NOMO-1 treated with dmso at 0.1 percent for 144 hours (cell line): ENCODE results near the gene SMOC2.
"Not testable (repeated sequence)": the region's sequence is repeated elsewhere in the genome, so short reads cannot be mapped to it uniquely, and the experiment has no call there.

Experiments used
- DNase-seq: peaks from one replicate; lab custom pipeline; 2025; ENCODE audit not compliant: unreplicated experiment; lab: John Stamatoyannopoulos, UW

SMOC2 gene

DNA sequence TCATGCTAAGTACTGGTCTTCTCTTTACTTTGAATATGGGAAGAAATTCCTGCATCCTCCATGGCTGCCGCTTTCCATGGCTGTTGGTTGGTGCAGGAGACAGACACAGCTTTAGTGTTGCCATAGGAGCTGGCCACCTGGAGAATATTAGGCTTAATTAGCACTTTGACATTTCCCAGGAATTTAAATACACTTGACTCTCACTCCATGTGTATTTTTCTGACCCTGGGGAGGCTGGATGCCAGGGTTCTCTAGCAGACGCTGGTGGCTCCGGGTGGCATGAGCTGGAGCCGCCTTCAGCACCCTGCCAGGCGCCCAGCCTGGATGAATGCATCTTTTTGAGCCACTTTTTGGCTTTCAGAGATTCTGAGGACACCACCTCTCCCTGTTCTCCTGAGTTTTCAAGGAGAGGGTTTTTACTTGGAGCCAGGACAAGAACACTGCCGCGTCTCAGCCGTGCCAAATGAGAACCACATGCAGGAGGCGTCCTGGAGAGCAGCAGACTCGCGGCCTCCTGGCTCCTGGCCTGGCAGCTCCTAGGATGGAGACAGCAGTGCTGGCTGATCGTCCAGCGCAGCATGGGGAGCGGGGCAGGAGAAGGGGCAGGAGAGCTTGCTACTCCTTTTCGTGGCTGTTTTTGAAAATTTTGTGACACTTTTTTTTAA lies 258.8 kb downstream of the SMOC2 start:
- no peak for DNase-seq

DNA sequence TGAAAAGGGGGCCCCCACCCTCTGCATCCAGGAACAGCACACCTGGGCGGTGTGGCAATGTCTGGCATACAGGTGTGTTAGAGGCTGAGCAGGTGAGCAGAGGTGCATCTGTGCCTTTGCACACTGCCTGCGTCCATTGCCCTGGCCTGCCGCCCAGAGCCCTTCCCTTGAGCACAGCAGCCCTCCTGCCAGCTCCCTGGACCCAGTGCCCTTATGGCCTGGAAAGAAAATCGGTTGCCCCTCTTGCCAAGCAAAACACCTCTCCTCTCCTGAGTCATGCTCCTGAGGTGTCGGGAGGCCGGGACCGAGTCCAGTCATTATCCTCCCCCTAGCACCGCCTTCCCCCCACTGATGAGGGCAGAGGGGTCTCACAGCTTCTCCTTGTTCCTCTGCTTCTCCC lies 259.9 kb downstream of the SMOC2 start:
- no peak for DNase-seq

GRCh38 chr6:168703990-168704389 lies 263.0 kb downstream of the SMOC2 start:
- DNase-seq, result no peak

- DNase-seq, result no peak
Observed at GRCh38 chr6:168704678-168705077, 263.7 kb downstream of the SMOC2 start.

DNA sequence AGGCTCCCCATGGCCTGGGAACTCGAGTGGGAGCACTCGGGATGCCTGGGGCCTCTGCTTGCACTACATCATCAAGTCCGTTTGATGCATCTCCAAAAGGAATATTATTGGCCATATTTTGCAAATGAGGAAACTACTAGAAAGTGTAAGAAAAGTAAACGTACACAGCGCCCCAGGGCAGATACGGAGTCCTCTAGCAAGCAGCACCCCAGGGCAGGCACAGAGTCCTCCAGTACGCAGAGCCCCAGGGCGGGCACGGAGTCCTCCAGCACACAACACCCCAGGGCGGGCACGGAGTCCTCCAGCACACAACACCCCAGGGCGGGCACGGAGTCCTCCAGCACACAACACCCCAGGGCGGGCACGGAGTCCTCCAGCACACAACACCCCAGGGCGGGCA lies 264.3 kb downstream of the SMOC2 start:
- DNase-seq, result not testable (repeated sequence)

GRCh38 chr6:168706471-168707177 lies 265.6 kb downstream of the SMOC2 start:
- DNase-seq, result no peak

DNA sequence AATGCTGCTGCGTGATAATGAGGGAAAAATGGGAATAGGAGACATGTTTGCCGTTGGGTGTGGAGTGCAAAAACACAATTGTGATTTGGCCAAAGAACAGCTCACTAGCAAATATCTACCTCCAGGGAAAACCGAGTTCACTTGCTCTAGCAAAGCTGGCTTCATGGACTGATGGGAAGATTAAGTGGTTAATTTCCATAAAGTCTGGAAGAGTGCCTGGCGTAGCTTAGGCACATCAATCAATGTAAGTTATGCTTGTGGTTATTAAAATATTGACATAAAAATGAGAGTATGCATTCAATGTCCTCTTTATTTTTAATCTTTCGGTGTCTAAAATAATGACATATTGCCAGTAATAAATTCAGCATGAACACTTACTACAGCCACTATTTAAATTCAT lies 267.5 kb downstream of the SMOC2 start:
- DNase-seq, result no peak

DNA sequence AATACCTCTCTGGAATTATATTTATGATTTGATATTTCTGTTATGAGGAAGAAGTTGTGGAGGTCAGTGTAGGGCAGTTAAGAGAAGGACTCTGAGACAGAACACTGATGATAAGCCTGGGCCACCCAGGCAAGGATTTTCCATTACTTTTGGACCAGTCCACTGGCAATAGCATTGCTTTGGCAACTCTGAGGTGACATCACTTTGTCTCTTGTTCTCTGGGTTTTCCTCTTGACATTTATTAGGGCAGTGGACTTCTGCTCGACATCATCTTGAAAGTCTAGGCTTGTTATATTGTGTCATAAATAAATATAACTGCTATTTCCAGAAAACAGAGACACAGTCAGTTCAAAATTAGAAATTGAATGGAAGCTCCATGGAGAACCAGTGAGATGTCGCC lies 268.0 kb downstream of the SMOC2 start:
- no peak for DNase-seq

GRCh38 chr6:168709390-168709789 lies 268.4 kb downstream of the SMOC2 start:
- DNase-seq, result no peak

DNA sequence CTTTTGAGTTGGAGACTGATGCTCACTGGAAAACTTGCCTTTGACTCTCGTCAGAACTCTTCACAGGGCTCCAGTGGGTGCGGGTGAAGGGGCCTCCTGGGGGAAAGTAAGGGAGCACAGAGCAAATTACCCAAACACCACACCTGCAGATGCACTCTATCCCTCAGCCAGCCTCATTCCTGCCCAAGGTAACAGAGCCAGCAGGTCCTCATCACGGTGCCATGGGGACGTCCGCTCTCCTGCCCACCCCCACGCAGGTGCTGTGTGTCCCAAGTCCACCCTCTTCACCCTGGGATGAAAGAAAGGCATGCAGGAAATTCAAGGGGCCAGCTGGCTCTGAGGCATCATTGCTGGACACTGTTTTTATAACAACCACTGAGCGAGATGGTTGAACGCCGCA lies 269.0 kb downstream of the SMOC2 start:
- DNase-seq, result no peak

- DNase-seq, result no peak
Observed at GRCh38 chr6:168711049-168711640, 270.2 kb downstream of the SMOC2 start.

DNA sequence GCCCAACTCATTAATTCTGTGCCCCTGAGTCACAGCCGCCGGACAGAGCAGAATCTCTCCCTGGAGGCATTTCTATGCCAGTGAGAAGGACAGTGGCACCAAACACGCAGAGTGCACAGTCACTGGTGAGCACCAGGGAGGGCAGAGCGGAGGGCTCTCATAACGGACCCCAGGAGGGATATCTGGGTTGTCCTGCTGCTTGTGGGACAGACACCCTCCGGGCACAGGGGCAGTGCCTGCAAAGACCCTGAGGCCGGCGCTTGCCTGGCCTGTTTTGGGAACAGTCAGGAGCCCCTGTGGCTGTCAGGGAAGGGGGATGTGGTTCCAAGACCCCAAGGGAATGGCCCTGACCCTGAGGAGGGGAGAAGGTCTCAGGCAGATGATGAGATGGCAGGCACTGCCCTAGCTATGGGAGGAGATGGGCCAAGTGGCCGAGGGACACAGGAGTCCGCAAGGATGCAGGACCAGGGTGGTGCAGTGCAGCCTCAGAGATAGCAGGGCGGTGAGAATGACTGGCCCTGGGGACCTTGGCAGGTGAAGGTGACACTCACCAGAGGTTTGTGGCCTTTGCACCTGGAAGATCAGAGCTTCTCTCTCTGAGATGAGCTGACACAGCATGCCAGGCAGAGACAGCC lies 270.8 kb downstream of the SMOC2 start:
- no peak for DNase-seq

DNA sequence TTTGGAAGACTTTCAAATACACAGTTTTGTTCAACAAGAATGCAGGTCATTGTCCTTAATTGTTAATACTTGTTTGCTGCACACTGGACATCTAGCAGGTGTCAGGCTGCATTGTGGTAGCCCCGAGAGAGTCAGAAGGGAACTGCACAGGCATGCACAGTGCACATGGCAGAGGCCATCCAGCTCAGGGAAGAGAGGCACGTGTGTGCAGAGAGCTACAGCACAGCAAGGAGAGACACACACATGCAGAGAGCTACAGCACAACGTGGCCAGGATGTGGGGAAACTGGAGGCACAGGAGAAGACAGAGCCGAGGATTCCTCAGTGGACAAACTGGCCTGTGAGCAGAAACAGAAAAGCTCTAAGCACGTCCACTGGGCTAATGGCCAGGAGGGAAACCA lies 272.0 kb downstream of the SMOC2 start:
- no peak for DNase-seq

DNA sequence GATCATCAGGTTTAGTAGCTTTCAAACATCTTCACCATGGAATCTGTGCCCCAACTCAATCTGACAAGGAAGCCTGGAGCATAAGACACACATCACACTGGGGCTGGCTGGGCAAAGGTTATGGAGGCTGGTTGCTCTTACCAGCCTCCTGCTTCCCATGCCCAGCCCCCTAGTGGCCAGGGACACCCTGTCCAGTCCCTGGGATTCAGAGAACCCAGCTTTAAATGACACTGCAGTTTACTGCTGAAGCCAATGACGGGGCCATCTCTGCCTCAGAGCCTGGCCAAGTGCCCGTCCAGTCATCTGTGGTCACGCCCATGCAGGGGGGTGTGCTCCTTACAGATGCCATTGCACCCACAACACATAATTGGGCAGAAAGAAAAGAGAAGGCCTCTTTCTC lies 272.9 kb downstream of the SMOC2 start:
- DNase-seq, result no peak

- no peak for DNase-seq
Observed at GRCh38 chr6:168714547-168715260, 273.7 kb downstream of the SMOC2 start.

GRCh38 chr6:168715643-168716481 lies 274.9 kb downstream of the SMOC2 start:
- no peak for DNase-seq

- DNase-seq, result no peak
Observed at GRCh38 chr6:168716581-168716980, 275.6 kb downstream of the SMOC2 start.

DNA sequence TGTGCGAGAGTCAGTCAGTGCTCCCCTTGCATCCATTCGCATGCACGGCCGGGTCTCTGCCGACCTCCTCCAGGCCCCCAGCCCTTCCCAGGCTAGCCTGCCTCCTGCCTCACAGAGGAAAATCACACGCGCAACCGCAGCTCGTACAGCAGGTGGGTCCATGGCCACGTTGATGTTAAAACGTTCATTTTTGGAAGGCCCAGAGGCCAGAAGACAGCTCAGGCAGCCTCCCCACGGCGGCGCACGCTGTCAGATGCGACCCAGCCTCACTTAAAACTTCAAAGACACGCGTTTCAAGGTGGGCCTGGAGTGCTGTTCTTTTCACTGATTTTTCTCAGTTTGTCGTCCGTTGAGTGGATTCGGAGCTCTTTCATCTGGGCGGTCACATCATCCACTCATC lies 276.5 kb downstream of the SMOC2 start:
- DNase-seq, result no peak
